Smooth muscle cell (in vitro differentiated cells): ENCODE data around the gene DST. TPM values are rescaled to one million over a fixed set of nuclear protein-coding genes. Genes with fewer than 3 reads are reported as not detected.

Source experiments
- DNase-seq: peaks from one replicate; lab custom pipeline; 2025; ENCODE audit not compliant: unreplicated experiment; lab: John Stamatoyannopoulos, UW
- H2AFZ ChIP-seq: fragments of 200-600 bp; sonication (generic); 2 replicates; pipeline ENCODE4 v1.6.0; 2016; ENCODE audit warnings: antibody characterized with exemption, low read depth, mild to moderate bottlenecking
- H3F3A ChIP-seq: fragments of 200-600 bp; sonication (generic); 2 replicates; pipeline ENCODE4 v1.6.0; 2017; ENCODE audit warnings: antibody characterized with exemption, low read depth
- H3K27ac ChIP-seq: fragments of 200-600 bp; sonication (generic); 2 replicates; pipeline ENCODE4 v1.5.1; 2016; ENCODE audit warnings: low read depth, mild to moderate bottlenecking
- H3K27me3 ChIP-seq: fragments of 200-600 bp; sonication (generic); 2 replicates; pipeline ENCODE4 v1.6.1; 2016; ENCODE audit warnings: low read depth, mild to moderate bottlenecking
- H3K36me3 ChIP-seq: fragments of 200-600 bp; sonication (generic); 2 replicates; pipeline ENCODE4 v1.5.1; 2016; ENCODE audit warnings: low read depth
- H3K4me1 ChIP-seq: fragments of 200-600 bp; sonication (generic); 2 replicates; pipeline ENCODE4 v1.5.1; 2016; ENCODE audit warnings: low read depth
- H3K4me2 ChIP-seq: fragments of 200-600 bp; sonication (generic); 2 replicates; pipeline ENCODE4 v1.6.0; 2016; ENCODE audit warnings: mild to moderate bottlenecking
- H3K4me3 ChIP-seq: fragments of 200-600 bp; sonication (generic); 2 replicates; pipeline ENCODE4 v1.5.1; 2016; ENCODE audit warnings: mild to moderate bottlenecking
- H3K79me2 ChIP-seq: fragments of 200-600 bp; sonication (generic); 2 replicates; pipeline ENCODE4 v1.6.0; 2016; ENCODE audit warnings: low read depth, mild to moderate bottlenecking
- H3K9ac ChIP-seq: fragments of 200-600 bp; sonication (generic); 2 replicates; pipeline ENCODE4 v1.6.0; 2016; ENCODE audit warnings: low read depth
- H3K9me3 ChIP-seq: fragments of 200-600 bp; sonication (generic); replicated peaks from 2 replicates; pipeline ENCODE4 v1.5.1; 2016; ENCODE audit warnings: low read depth
- H4K20me1 ChIP-seq: fragments of 200-600 bp; sonication (generic); 2 replicates; pipeline ENCODE4 v1.6.0; 2016; ENCODE audit warnings: low read depth
- CTCF ChIP-seq: fragments of 200-600 bp; sonication (generic); IDR thresholded peaks from 2 replicates; pipeline ENCODE4 v1.5.1; 2017; ENCODE audit warnings: borderline replicate concordance, mild to moderate bottlenecking, antibody characterized with exemption; ENCODE audit not compliant: insufficient read depth, poor library complexity, severe bottlenecking
- WGBS: methylation state at CpG from one replicate; pipeline ENCODE4 v1.1.7; 2016; ENCODE audit warnings: low lambda C conversion rate; 5-methylcytosine and 5-hydroxymethylcytosine counted together
- polyA plus RNA-seq: library from polyadenylated mRNA; unstranded; fragments of >200 nt; fragmentation: Nextera tagmentation; extraction: Ambion mirVana; gene quantifications from 2 replicates; pipeline ENCODE4 v1.2.1, GENCODE V29; 2016
- total RNA-seq: library from RNA; depleted of rRNA; stranded (reverse); fragments of >200 nt; gene quantifications from 2 replicates; pipeline ENCODE4 v1.2.3, GENCODE V29; 2014

DST gene
- total and polyA plus RNA-seq, 2 experiments from 2014 or later, result 17.1 to 186 TPM

- no peak for TF ChIP-seq CTCF
- no peak overlapping the region for H3K9ac ChIP-seq
- DNase-seq, result no peak
- H3K79me2 ChIP-seq, result no peaks in the 10 kb centered on the region
- no peak overlapping the region for H2AFZ ChIP-seq
- H3K36me3 ChIP-seq, result no peaks in the 10 kb centered on the region
- peaks cover 16% of the 10 kb centered on the region for H3F3A ChIP-seq
- no peaks in the 10 kb centered on the region for H4K20me1 ChIP-seq
- H3K27me3 ChIP-seq, result no peaks in the 10 kb centered on the region
- H3K27ac ChIP-seq, result no peak overlapping the region
- H3K4me1 ChIP-seq, result peaks cover 31% of the 10 kb centered on the region
- H3K9me3 ChIP-seq, result no peaks in the 10 kb centered on the region
- no peak overlapping the region for H3K4me3 ChIP-seq
- H3K4me2 ChIP-seq, result no peak overlapping the region
These were observed 13.8 kb upstream of the DST start for GRCh38 chr6:56656466-56656865.

DNA sequence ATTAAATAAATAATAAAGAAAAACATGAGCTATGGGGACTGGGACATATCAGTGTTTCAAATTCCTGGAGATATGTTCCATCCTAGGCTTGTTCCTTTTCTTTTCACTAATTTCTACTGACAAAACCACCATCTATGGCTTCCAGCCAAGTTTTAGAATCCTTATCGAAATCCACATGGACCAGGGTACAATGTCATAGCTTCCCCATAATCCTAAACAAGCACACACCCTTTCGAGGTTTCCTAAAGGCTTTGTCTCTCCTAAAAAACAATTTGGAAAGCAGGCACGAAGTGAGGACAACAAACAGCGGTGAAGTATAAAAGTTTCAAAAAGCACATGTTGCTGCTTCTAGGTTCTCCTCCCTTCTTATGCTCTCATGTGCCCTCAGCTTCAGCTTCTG, 13.3 kb upstream of the DST start:
- H3K36me3 ChIP-seq, result no peaks in the 10 kb centered on the region
- H3K4me2 ChIP-seq, result no peak overlapping the region
- H3K9me3 ChIP-seq, result no peaks in the 10 kb centered on the region
- H3K4me1 ChIP-seq, result peaks cover 27% of the 10 kb centered on the region
- no peaks in the 10 kb centered on the region for H3K79me2 ChIP-seq
- no peak for TF ChIP-seq CTCF
- no peaks in the 10 kb centered on the region for H3K27me3 ChIP-seq
- DNase-seq, result no peak
- 85% methylated on average over 4 of the region's 4 CpGs for WGBS
- H2AFZ ChIP-seq, result no peak overlapping the region
- H3K27ac ChIP-seq, result no peak overlapping the region
- H3F3A ChIP-seq, result peaks cover 16% of the 10 kb centered on the region
- no peaks in the 10 kb centered on the region for H4K20me1 ChIP-seq
- H3K9ac ChIP-seq, result no peak overlapping the region
- H3K4me3 ChIP-seq, result no peak overlapping the region

GRCh38 chr6:56655249-56655648, 12.6 kb upstream of the DST start:
- Histone ChIP-seq H2AFZ (no peak overlapping the region), H3K4me1 (peaks cover 20% of the 10 kb centered on the region), H3K27me3 (no peaks in the 10 kb centered on the region), H3K36me3 (no peaks in the 10 kb centered on the region), H3K9ac (no peak overlapping the region), H3K4me2 (no peak overlapping the region), H3K79me2 (no peaks in the 10 kb centered on the region), H3K27ac (no peak overlapping the region), H3F3A (peaks cover 16% of the 10 kb centered on the region), H3K4me3 (no peak overlapping the region), H4K20me1 (no peaks in the 10 kb centered on the region), H3K9me3 (no peaks in the 10 kb centered on the region)
- TF ChIP-seq CTCF, result no peak
- 93% methylated on average over 1 of the region's 1 CpG for WGBS
- DNase-seq, result no peak

GRCh38 chr6:56652994-56653393, 10.3 kb upstream of the DST start:
- Histone ChIP-seq H3K9ac (peak overlapping the region; percentile 4), H3K79me2 (no peaks in the 10 kb centered on the region), H3K27ac (peak overlapping the region; percentile 67), H3K9me3 (no peaks in the 10 kb centered on the region), H3F3A (peaks cover 6% of the 10 kb centered on the region), H3K4me1 (peaks cover 15% of the 10 kb centered on the region), H3K4me3 (no peak overlapping the region), H3K4me2 (peak overlapping the region; percentile 63), H3K36me3 (no peaks in the 10 kb centered on the region), H4K20me1 (no peaks in the 10 kb centered on the region), H3K27me3 (no peaks in the 10 kb centered on the region), H2AFZ (no peak overlapping the region)
- DNase-seq, result no peak
- 40% methylated on average over 2 of the region's 2 CpGs for WGBS
- TF ChIP-seq CTCF, result no peak
